H9 (cell line): ENCODE data around the gene PTPN13. TPM values are rescaled to one million over a fixed set of nuclear protein-coding genes. Genes with fewer than 3 reads are reported as not detected.

Experiments used
- DNase-seq: peaks from one replicate; pipeline ENCODE4 v3.0.0-alpha.2; 2017
- H2AFZ ChIP-seq: one replicate; pipeline ENCODE4 v1.6.1; 2013; ENCODE audit warnings: mild to moderate bottlenecking, low read length, control low read depth, moderate library complexity
- H2AK5ac ChIP-seq: 2 replicates; pipeline ENCODE4 v1.6.1; 2013; ENCODE audit warnings: low read length, control low read depth, mixed read lengths; ENCODE audit not compliant: insufficient read length
- H2BK120ac ChIP-seq: one replicate; pipeline ENCODE4 v1.6.1; 2013; ENCODE audit warnings: low read depth, mild to moderate bottlenecking, low read length, control low read depth, inconsistent platforms; ENCODE audit not compliant: poor library complexity, severe bottlenecking
- H2BK12ac ChIP-seq: 2 replicates; pipeline ENCODE4 v1.6.1; 2013; ENCODE audit warnings: low read length, control low read depth, mixed read lengths, low read depth; ENCODE audit not compliant: insufficient read length
- H2BK15ac ChIP-seq: 2 replicates; pipeline ENCODE4 v1.6.1; 2013; ENCODE audit warnings: low read depth, low read length, control low read depth
- H2BK20ac ChIP-seq: one replicate; pipeline ENCODE4 v1.6.1; 2013; ENCODE audit warnings: low read depth, mild to moderate bottlenecking, low read length, control low read depth, inconsistent platforms; ENCODE audit not compliant: poor library complexity, severe bottlenecking
- H2BK5ac ChIP-seq: 2 replicates; pipeline ENCODE4 v1.6.1; 2013; ENCODE audit warnings: low read length, control low read depth, mixed read lengths; ENCODE audit not compliant: insufficient read length
- H3K14ac ChIP-seq: 2 replicates; pipeline ENCODE4 v1.6.1; 2013; ENCODE audit warnings: low read length, control low read depth; ENCODE audit not compliant: insufficient read depth
- H3K18ac ChIP-seq: 2 replicates; pipeline ENCODE4 v1.6.1; 2013; ENCODE audit warnings: low read depth, mild to moderate bottlenecking, mixed read lengths, low read length, control low read depth; ENCODE audit not compliant: insufficient read length
- H3K23ac ChIP-seq: 2 replicates; pipeline ENCODE4 v1.6.1; 2013; ENCODE audit warnings: low read length, control low read depth, mixed read lengths, low read depth; ENCODE audit not compliant: insufficient read length
- H3K23me2 ChIP-seq: 2 replicates; pipeline ENCODE4 v1.6.1; 2013; ENCODE audit warnings: low read depth, mild to moderate bottlenecking, mixed read lengths, low read length, control low read depth; ENCODE audit not compliant: insufficient read length, poor library complexity, severe bottlenecking
- H3K27ac ChIP-seq: 2 replicates; pipeline ENCODE4 v1.5.1; 2013; ENCODE audit warnings: low read length, control low read depth, mixed read lengths, low read depth; ENCODE audit not compliant: insufficient read length
- H3K27me3 ChIP-seq: 2 replicates; pipeline ENCODE4 v1.6.1; 2013; ENCODE audit warnings: low read length, control low read depth, inconsistent platforms; ENCODE audit not compliant: insufficient read depth
- H3K4ac ChIP-seq: 2 replicates; pipeline ENCODE4 v1.6.1; 2013; ENCODE audit warnings: low read depth, mild to moderate bottlenecking, control low read depth, inconsistent platforms, low read length, moderate library complexity
- H3K4me1 ChIP-seq: 2 replicates; pipeline ENCODE4 v1.6.1; 2013; ENCODE audit warnings: low read length, control low read depth, inconsistent platforms; ENCODE audit not compliant: insufficient read depth
- H3K4me2 ChIP-seq: 2 replicates; pipeline ENCODE4 v1.6.1; 2013; ENCODE audit warnings: low read length, control low read depth, mixed read lengths; ENCODE audit not compliant: insufficient read length, insufficient read depth
- H3K56ac ChIP-seq: 2 replicates; pipeline ENCODE4 v1.6.1; 2013; ENCODE audit warnings: low read depth, mild to moderate bottlenecking, mixed read lengths, low read length, control low read depth; ENCODE audit not compliant: insufficient read length
- H3K79me1 ChIP-seq: 2 replicates; pipeline ENCODE4 v1.6.1; 2013; ENCODE audit warnings: low read depth, mild to moderate bottlenecking, moderate library complexity, low read length, control low read depth, inconsistent platforms; ENCODE audit not compliant: insufficient read depth, poor library complexity, severe bottlenecking
- H3K79me2 ChIP-seq: 2 replicates; pipeline ENCODE4 v1.6.1; 2013; ENCODE audit warnings: low read length, control low read depth, inconsistent platforms; ENCODE audit not compliant: insufficient read depth
- H3K9ac ChIP-seq: 2 replicates; pipeline ENCODE4 v1.6.1; 2013; ENCODE audit warnings: low read length, control low read depth, mixed read lengths; ENCODE audit not compliant: insufficient read length; ENCODE audit errors: extremely low read depth
- H3K9me3 ChIP-seq: one replicate; pipeline ENCODE4 v1.6.1; 2013; ENCODE audit warnings: low read depth, low read length, inconsistent platforms; ENCODE audit not compliant: control insufficient read depth
- H3T11ph ChIP-seq: one replicate; pipeline ENCODE4 v1.6.1; 2013; ENCODE audit warnings: mild to moderate bottlenecking, low read length, control low read depth, inconsistent platforms
- H4K20me1 ChIP-seq: one replicate; pipeline ENCODE4 v1.6.1; 2013; ENCODE audit not compliant: control insufficient read depth, insufficient read length, insufficient read depth
- H4K5ac ChIP-seq: 2 replicates; pipeline ENCODE4 v1.6.1; 2013; ENCODE audit warnings: low read depth, mild to moderate bottlenecking, mixed read lengths, low read length, control low read depth; ENCODE audit not compliant: insufficient read length
- H4K8ac ChIP-seq: replicated peaks from 2 replicates; pipeline ENCODE4 v1.6.1; 2013; ENCODE audit warnings: low read length, control low read depth, mixed read lengths, low read depth; ENCODE audit not compliant: insufficient read length
- H4K91ac ChIP-seq: 2 replicates; pipeline ENCODE4 v1.6.1; 2013; ENCODE audit warnings: low read depth, mild to moderate bottlenecking, moderate library complexity, mixed read lengths, low read length, control low read depth; ENCODE audit not compliant: insufficient read length
- H3K27ac Mint-ChIP-seq, 3 experiments: 2 replicates in 2 of 3; 3 replicates in 1 of 3; pipeline ENCODE4 v1.8.0; 2020 to 2021; ENCODE audit warnings: mixed read lengths in 3 of 3, mild to moderate bottlenecking in 1 of 3, moderate library complexity in 1 of 3
- H3K27me3 Mint-ChIP-seq: 2 replicates; pipeline ENCODE4 v1.8.0; 2021; ENCODE audit warnings: low read depth, mild to moderate bottlenecking, moderate library complexity, mixed read lengths
- H3K36me3 Mint-ChIP-seq, 3 experiments: 2 replicates in 2 of 3; 3 replicates in 1 of 3; pipeline ENCODE4 v1.8.0; 2020 to 2021; ENCODE audit warnings: low read depth in 3 of 3, mixed read lengths in 3 of 3; ENCODE audit not compliant: insufficient read depth in 1 of 3
- H3K4me1 Mint-ChIP-seq, 2 experiments: 2 replicates each; pipeline ENCODE4 v1.8.0; 2020; ENCODE audit warnings: mixed read lengths in 2 of 2
- H3K4me3 Mint-ChIP-seq, 2 experiments: 2 replicates in 1 of 2; 3 replicates in 1 of 2; pipeline ENCODE4 v1.8.0; 2020 to 2021; ENCODE audit warnings: mild to moderate bottlenecking in 2 of 2, mixed read lengths in 2 of 2, moderate library complexity in 1 of 2
- H3K9me3 Mint-ChIP-seq, 2 experiments: 2 replicates in 1 of 2; 3 replicates in 1 of 2; pipeline ENCODE4 v1.8.0; 2020; ENCODE audit warnings: mild to moderate bottlenecking in 2 of 2, mixed read lengths in 2 of 2, moderate library complexity in 1 of 2
- CTCF ChIP-seq: fragments of 200-600 bp; sonication (generic); conservative IDR thresholded peaks from 3 replicates; pipeline ENCODE4 v1.8.0; 2021; ENCODE audit warnings: antibody characterized with exemption, mild to moderate bottlenecking
- WGBS: extraction: QIAGEN DNeasy Blood & Tissue Kit; methylation state at CpG from one replicate; pipeline ENCODE4 v1.1.7; 2013; ENCODE audit warnings: missing lambda C conversion rate, low lambda C conversion rate, mixed read lengths; ENCODE audit not compliant: insufficient read length; ENCODE audit errors: extremely low coverage; 5-methylcytosine and 5-hydroxymethylcytosine counted together
- total RNA-seq: library from RNA; stranded (reverse); gene quantifications from 2 replicates; pipeline ENCODE4 v1.2.1, GENCODE V29; 2021

PTPN13 gene
- total RNA-seq, 1 experiment from 2014 or later = 34.9 TPM

- peaks cover 4 to 14% of the 10 kb centered on the region in 2 experiments; a peak in 4 of 5 replicates for H3K9me3 Mint-ChIP-seq
- no peak overlapping the region for H3T11ph ChIP-seq
- no peak for DNase-seq
- no peak overlapping the region for H2BK5ac ChIP-seq
- no peak overlapping the region for H2AK5ac ChIP-seq
- no peak overlapping the region for H4K8ac ChIP-seq
- no peak overlapping the region for H2AFZ ChIP-seq
- H3K56ac ChIP-seq = no peak overlapping the region
- no peak overlapping the region for H3K4me2 ChIP-seq
- no peak for TF ChIP-seq CTCF
- no peak overlapping the region for H3K9ac ChIP-seq
- H4K91ac ChIP-seq = no peak overlapping the region
- peaks cover 6 to 9% (median 9%) of the 10 kb centered on the region in 3 experiments for H3K36me3 Mint-ChIP-seq
- H4K20me1 ChIP-seq = no peaks in the 10 kb centered on the region
- H3K4ac ChIP-seq = no peak overlapping the region
- no peak overlapping the region for H2BK15ac ChIP-seq
- no peaks in the 10 kb centered on the region; the same call in 1 of the 2 replicates for H3K79me2 ChIP-seq
- H3K27me3 Mint-ChIP-seq = no peaks in the 10 kb centered on the region
- H3K14ac ChIP-seq = no peak overlapping the region
- H3K18ac ChIP-seq = no peak overlapping the region
- H3K27me3 ChIP-seq = no peaks in the 10 kb centered on the region
- H4K5ac ChIP-seq = no peak overlapping the region
- H3K27ac ChIP-seq = no peak overlapping the region
- H3K9me3 ChIP-seq = no peaks in the 10 kb centered on the region
- no peak overlapping the region for H2BK20ac ChIP-seq
- H3K23ac ChIP-seq = no peak overlapping the region
- no peak overlapping the region for H2BK12ac ChIP-seq
- no peaks in the 10 kb centered on the region for H3K23me2 ChIP-seq
- H3K79me1 ChIP-seq = peaks cover 3% of the 10 kb centered on the region
- WGBS = no CpG with 5 or more reads among the region's 2 CpGs
- no peaks in the 10 kb centered on the region for H3K4me1 ChIP-seq
- H2BK120ac ChIP-seq = no peak overlapping the region
- no peak overlapping the region for H3K4me3 Mint-ChIP-seq
- no peak overlapping the region for H3K27ac Mint-ChIP-seq
- H3K4me1 Mint-ChIP-seq = peaks cover 9 to 17% of the 10 kb centered on the region in 2 experiments
Measured at GRCh38 chr4:86613734-86614133, 19.6 kb downstream of the PTPN13 start.
